HUDEP-2 (cell line): Measurements from ENCODE around the gene DCTN2.
"Not testable (repeated sequence)": the region's sequence is repeated elsewhere in the genome, so short reads cannot be mapped to it uniquely, and the experiment has no call there.

ENCODE experiments used
- DNase-seq, 76 experiments: peaks; one replicate each; lab custom pipeline; 2025; ENCODE audit not compliant: unreplicated experiment in 76 of 76; lab: John Stamatoyannopoulos, UW

Gene DCTN2

DNA sequence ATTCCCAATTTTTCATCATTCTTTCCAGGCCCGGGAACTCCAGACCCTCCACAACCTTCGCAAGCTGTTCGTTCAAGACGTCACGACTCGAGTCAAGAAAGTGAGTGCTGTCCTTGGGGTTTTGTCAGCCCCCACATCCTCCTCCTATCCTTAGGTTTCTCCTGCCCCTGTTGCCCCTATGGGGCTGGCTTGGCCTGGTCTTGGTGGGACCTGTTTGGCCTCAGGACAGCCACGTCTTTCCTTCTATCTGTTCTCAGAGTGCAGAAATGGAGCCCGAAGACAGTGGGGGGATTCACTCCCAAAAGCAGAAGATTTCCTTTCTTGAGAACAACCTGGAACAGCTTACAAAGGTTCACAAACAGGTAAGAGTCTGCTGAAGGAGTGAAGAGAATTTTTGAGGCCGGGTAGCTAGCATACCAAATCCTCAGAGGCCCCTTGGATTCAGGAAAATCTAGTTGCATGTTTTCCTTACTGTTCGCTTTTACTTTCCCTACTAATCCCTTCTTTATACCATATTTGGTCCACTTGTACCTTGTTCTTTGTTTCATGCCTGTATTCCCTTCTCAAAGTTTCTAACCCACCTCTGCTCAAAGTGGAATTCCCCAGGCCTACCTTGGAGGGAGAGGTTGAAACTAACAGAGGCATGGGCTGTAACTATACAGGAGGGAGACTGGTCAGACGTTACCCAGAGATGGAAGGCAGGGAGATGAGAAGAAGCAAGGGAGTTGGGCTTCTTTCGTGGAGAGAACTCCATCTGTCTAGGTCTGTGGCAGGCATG is 31.2 kb upstream of the DCTN2 start:
- DNase-seq = no peak

DNA sequence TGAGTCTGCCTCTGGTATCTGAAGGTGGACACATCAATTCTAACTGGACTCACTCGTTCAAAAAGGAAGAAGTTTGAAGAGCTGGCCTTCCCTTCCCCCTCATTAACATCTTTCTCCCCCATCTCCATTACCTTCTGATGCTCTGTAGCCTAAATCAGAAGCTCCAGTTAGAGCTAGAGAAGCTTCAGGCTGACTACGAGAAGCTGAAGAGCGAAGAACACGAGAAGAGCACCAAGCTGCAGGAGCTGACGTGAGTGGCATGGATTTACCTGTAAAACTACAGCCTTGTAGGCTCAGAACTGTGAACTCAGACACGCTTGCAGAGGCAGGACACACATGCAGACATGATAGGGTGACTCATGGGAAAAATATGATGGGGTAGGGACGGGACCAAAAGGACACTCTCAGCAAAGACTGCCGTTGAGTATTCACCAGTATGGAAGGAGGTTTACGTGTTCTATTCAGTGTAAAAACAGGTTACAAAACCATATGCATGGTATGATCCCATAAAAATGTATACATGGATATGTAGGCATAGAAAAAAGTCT is 29.7 kb upstream of the DCTN2 start:
- DNase-seq = no peak

DNA sequence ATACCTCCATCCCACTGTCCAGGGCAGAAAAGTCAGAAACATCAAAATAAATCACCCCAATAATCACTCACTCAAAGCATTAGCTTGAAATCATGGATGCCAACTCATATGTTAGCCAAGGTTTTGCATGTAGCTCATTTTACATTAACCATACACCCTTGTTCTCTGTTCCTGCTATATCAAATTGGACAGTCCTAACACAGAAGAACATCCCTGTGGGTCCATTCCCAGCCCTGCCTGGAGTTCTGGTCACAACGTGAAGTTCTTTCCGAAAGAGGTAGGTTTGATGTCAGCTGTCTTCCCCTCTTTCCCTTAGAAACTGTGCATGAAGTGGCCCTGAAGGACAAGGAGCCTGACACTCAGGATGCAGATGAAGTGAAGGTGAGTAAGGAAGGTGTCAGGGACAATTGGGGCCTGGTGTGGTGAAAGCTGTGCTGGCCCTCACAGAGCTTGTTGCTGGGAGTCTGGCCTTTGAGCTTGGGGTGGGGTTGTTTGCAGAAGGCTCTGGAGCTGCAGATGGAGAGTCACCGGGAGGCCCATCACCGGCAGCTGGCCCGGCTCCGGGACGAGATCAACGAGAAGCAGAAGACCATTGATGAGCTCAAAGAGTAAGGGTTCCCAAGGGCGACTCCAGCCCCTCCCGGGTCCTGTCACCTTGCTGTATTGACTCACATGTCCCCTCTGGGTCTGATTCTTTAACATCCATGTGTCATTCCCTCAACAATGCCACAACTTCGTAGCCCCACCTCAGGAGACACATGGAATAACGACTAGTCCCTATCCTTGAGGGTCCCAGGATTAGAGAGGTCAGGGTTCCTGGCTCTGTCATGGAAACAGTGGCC is 29.0 kb upstream of the DCTN2 start:
- DNase-seq = no peak

DNA sequence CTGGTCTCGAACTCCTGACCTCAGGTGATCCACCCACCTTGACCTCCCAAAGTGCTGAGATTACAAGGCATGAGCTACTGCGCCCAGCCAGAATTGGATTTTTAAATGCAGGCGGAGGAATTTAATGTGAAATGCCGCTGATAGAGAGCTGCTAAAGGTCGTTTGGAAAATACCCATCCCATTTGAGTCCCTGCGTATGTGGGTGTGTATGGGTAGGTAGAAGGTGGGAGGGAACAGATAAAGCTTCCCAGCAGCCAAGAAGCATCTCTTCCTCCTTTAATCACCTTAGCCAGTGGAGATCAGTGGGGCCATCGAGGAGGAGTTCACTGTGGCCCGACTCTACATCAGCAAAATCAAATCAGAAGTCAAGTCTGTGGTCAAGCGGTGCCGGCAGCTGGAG is 27.8 kb upstream of the DCTN2 start:
- DNase-seq = no peak

DNA sequence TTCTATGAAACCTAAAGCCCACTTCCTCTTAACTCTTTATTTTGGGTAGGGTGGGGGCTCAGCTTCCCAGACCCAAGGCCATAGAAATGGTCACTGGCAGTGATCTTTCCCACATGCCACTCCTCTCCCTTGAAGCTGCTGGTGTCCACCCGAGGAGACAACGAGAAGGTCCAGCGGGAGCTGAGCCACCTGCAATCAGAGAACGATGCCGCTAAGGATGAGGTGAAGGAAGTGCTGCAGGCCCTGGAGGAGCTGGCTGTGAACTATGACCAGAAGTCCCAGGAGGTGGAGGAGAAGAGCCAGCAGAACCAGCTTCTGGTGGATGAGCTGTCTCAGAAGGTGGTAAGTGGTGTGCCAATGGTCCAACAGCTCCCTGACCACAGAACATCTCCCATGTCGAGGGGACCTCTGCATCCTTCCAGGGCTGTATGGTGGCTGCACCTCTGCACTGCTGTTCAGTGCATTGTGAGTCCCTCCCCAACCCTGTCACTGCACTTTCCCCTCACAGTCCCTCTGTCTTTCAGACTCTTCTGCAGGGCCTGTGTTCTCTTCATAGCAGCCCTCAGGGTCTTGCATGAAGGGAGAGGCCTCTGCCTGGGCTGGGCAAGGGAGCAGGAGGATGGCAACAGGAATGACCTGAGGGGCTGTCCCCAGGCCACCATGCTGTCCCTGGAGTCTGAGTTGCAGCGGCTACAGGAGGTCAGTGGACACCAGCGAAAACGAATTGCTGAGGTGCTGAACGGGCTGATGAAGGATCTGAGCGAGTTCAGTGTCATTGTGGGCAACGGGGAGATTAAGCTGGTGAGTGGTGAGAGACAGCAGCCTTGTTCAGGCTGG is 25.2 kb upstream of the DCTN2 start:
- no peak for DNase-seq

DNA sequence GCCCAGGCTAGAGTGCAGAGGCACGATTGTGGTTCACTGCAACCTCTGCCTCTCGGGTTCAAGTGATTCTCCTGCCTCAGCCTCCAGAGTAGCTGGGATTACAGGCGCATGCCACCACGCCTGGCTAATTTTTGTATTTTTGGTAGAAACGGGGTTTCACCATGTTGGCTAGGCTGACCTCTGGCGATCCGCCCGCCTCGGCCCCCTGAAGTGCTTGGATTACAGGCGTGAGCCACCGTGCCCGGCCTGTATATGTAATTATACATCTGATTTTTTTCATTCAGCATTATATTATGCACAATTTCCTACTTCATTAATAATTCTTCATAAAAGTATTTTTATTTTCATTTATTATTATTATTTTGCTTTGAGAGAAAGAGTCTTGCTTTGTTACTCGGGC is 23.4 kb upstream of the DCTN2 start:
- DNase-seq = not testable (repeated sequence)

DNA sequence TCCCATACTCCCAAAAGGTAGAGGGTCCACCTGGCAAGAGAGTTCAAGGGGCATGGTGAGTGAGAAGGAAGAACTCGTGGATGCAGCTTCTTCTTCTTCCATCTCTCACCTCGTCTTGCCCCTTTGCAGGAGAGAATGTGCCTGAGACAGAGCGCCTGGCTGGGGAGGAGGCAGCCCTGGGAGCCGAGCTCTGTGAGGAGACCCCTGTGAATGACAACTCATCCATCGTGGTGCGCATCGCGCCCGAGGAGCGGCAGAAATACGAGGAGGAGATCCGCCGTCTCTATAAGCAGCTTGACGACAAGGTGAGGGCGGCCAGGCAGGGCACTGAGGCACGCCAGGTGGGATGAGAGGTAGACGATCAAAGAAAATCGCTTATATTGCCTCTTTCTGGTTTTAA is 22.9 kb upstream of the DCTN2 start:
- no peak for DNase-seq

DNA sequence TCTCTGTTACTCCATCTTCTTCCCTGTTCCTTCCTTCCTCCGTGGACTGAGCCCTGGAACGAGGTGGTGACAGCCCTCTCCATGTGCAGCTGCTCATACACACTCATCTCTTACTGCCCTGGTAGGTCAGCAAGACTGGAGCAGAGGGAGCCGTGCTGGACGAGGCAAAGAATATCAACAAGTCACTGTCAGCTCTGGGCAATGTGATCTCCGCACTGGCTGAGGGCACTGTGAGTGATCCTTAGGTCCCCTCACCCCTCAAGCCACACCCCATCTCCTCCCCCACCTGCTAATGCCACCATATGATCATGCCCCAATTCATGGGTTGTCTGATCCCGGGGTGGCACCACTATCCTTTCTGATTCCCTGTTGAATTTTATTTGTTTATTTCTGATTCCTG is 21.8 kb upstream of the DCTN2 start:
- no peak for DNase-seq

DNA sequence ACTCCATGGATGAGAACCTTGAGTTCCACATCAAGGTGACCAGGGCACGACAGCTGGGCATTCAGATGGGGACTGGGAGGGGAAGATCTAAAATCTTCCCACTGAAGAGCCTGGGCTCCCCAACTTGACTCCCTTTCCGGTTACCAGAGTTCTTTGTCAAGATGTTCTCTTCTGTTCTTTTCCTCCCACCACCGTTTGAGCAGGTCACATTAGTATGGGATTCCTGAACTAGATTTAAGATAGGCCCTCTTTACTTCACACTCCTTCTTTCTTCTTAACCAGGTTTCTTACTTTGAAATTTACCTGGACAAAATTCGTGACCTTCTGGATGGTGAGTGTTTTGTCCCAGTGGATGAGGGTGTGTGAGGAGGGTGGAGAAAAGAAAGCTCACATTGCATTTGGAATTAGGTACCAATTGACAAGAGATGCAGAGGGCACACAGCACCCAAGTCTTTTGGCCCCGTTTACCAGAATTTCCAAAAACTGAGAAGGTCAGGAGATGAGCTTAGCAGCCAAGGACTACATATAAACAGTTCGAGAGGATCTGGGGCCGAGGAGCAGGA is 17.3 kb upstream of the DCTN2 start:
- DNase-seq = no peak

DNA sequence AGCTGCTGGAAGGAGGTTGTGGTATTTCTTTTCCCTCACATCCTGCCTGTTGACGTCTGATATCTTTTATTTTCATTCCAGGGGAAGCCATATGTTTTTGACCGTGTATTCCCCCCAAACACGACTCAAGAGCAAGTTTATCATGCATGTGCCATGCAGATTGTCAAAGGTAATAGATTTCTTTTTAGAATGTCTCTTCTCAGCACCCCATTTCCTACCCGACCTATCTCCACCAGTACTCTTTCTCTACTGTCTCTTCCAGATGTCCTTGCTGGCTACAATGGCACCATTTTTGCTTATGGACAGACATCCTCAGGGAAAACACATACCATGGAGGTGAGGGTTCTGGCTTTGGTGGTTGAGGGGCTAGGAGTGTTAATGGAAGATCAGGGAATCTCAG is 16.4 kb upstream of the DCTN2 start:
- DNase-seq = no peak

DNA sequence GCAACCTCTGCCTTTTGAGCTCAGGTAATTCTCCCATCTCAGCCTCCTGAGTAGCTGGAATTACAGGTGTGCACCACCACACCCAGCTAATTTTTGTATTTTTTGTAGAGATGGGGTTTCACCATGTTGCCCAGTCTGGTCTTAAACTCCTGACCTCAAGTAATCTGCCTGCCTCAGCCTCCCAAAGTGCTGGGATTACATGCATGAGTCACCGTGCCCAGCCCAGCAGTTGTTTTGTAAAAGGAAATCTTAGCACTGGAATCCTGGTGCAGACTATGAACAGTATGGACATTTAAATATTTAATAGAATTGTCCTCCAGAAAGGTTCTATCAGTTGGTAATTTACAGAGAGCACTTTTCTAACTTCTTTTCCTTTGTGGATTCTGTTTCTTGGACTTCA is 14.1 kb upstream of the DCTN2 start:
- DNase-seq = not testable (repeated sequence)

DNA sequence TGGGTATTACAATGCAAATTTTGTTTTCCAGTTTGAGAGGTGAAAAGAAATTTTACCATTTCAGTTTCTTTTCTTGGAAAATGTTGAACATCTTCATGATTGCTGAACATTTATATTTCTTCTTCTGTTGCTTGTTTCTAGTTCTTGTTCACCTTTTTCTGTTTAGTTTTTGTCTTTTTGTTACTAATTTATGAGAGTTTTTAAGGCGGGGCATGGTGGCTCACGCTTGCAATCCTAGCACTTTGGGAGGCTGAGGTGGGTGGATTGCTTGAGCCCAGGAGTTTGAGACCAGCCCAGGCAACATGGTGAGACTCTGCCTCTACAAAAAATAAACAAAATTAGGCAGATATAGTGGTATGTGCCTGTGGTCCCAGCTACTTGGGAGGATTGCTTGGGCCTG is 13.5 kb upstream of the DCTN2 start:
- DNase-seq = no peak

DNA sequence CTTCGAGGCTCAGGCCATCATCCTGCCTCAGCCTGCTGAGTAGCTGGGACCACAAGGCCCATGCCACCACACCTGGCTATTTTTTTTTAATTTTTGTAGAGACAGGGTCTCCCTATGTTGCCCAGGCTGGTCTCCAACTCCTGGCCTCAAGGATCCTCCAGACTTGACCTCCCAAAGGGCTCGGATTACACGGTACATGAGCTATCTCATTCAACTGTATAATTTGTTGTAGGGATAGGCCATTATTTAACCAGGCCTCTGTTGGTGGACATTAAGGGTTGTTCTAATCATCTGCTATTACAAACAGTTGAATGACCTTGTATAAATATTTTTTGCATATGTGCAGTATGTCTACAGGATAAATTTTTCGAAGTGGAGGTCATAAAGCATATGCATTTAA is 11.9 kb upstream of the DCTN2 start:
- DNase-seq = no peak

DNA sequence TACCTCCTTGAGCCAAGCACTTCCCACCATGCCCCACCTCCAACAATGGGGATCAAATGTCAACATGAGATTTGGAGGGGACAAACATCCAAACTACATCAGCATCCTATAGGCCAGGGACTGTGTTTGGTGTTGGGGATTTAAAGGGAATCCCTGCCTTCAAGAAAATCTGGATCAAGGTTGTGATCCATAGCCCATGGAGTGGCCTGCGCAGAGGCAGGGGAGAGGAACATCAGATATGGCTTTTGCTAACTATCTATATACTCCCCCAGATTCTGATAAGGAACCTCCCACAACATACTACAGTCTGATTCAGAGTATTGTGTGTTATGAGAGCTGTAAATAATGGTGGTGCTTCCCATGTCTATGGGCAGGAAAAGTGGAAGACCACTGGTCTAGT is 7.9 kb upstream of the DCTN2 start:
- DNase-seq = peak in 2 of 76 experiments; percentile 14 to 30

DNA sequence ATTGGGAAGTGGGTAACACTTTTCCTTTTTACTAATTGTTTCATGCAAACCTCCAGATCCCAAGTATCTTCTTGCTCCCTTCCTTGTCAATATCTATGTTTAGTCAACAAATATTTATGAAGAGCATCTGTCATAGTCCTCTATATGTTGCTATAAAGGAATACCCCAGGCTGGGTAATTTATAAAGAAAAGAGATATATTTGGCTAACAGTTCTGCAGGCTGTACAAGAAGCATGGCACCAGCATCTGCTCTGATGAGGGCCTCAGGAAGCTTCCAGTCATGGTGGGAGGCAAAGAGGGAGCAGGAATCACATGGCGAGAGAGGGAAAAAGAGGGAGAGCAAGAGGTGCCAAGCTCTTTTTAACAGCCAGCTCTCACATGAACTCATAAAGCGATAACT is 7.5 kb upstream of the DCTN2 start:
- no peak for DNase-seq

DNA sequence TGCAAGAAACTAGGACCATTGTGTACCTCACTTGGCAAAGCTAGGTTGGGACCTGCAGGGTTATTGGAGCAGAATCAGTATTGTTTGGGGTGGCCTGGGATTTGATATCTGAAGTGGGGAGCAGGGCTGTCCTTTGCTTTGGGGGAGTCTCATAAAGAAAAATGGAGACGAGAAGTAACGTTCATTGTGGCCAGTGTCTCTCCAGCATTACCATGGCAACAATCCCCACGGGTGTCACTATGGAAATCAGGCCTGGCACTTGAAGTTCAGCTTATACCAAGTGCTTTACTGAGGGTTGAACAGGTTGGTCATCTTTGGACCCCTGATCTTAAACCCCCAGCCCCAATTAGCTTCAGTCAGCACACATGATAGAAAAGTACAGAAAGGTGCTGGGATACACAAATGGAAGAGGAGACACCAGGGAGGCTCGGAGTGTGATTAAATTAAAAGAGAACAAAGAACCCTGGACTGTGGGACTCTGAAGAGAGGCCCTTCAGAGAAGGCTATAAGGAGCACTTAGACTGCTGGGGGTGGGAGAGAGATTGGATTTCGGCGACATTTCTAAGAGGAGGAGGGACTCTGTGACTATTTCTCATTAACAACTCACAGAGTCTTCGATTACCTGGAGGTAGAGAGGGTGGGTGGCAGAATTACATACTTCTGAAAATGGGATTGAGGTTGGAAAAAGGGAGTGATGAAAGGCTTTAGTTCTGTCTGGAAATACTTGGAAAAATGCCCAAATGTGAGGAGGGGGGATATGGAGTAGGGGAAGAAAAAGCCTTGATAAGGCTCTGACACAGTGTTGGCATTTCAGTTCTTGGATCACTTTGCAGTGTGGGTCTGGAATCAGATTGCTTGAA is 6.6 kb upstream of the DCTN2 start:
- no peak for DNase-seq

DNA sequence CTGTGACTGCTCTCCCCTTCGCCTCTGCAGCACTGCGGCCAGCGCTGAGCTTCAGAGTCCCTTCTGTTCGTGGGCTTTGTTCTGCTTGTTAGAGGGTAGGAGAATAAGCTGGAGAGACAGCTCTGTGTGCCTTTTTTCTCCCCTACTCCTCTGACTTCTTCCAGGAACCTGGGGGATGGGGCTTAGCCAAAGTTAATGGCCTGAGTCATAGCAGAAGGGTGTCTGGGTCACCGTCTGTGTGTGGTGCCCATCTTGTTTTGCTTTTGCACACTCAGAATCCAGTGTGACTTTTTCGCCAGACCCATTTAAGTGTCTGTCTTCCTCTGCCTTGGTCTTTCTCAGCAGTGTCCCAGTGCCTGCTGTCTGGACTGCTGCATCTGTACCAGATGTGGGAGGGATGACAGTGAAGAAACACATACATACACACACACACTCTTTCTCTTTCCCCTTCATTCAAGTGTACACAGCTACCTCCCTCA is 5.9 kb upstream of the DCTN2 start:
- peak in 8 of 76 experiments; percentile 18 to 42 (median 28) for DNase-seq

DNA sequence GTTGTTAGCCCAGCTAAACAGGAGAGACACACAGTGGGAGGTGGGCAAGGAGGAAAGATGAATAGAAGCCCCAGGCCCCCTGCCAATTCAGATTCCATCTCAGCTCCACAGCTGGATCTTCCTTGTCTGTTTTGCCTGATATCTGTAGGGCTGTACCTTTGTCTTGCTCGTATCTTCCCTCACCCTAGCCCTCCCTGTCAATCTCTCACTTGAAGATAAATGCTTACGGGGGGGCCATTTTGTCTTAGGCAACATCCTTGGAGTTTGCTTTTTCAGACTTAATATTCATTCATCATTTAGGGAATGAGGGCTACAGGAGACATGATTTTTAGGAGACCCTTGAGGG is 5.3 kb upstream of the DCTN2 start:
- peak in 69 of 76 experiments; percentile 21 to 82 (median 50) for DNase-seq

DNA sequence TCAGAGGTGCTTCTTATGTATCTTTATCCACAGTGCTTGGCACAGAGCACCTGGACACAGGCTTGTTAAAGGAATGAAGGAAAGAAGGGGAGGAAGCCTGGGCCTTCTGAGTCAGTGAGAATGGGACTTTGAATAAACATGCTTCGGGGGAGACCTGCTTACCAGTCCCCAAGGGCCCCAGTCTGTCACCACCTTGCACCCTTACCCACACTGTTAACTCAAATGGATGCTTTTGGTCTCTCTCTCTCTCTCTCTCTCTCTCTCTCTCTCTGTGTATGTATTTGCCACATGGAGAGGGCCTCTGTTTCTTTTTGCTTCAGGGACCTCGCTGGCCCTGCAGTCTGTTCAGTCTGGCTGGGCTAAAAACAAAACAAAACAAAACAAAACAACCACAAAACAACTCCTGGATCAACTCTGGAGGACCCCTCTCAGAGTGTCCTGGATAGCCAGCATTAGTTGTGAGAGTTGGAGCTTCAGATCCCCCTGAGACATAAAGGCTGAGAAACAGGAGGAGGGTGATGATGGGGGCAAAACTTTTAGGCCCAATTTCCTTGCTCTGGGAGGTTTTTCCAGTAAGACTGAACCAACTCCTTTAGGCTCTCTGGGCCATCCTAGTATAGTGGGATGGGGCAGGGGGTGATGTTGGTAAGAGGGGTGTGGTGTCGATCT is 4.8 kb upstream of the DCTN2 start:
- DNase-seq = peak in 2 of 76 experiments; percentile 16 to 19
